ENCODE results near the gene EPHA1. TPM values are rescaled to one million over a fixed set of nuclear protein-coding genes. Genes with fewer than 3 reads are reported as not detected.

The EPHA1 gene
- total and polyA plus RNA-seq, 4 donors, result 10.3 to 21.0 (median 11.3) TPM

- WGBS, result 3% methylated on average over 112 of the region's 112 CpGs
- H3K36me3 ChIP-seq (ENCODE audit: control insufficient read depth in 4 of 4, insufficient read depth in 3 of 4, low read depth in 1 of 4, low read length in 3 of 4), result no peaks in the 10 kb centered on the region
- H3K9me3 ChIP-seq (ENCODE audit: control insufficient read depth in 4 of 4, low read length in 3 of 4), result no peaks in the 10 kb centered on the region
- TF ChIP-seq GABPA (IDR thresholded peaks at IDR 0.05 in 1 of 2, conservative IDR thresholded peaks at IDR 0.05 in 1 of 2) (no peak), SP1 (IDR thresholded peaks at IDR 0.05) (no peak), FOXA1 (IDR thresholded peaks at IDR 0.05) (no peak), HNF4G (IDR thresholded peaks at IDR 0.05) (no peak), MAX (IDR thresholded peaks at IDR 0.05) (no peak)
- H3K27me3 ChIP-seq (ENCODE audit: control insufficient read depth in 4 of 4, insufficient read depth in 4 of 4, low read length in 3 of 4), result peaks cover 0 to 6% (median 2%) of the 10 kb centered on the region in 4 donors
- no peak within 1 kb of the TSS for H3K9ac ChIP-seq (ENCODE audit: low read depth in 1 of 2, low read length in 2 of 2)
- no peak for DNase-seq (ENCODE audit: low spot score)
- H3K27ac ChIP-seq (ENCODE audit: low read depth in 1 of 2, low read length in 2 of 2), result no peak within 1 kb of the TSS
- peaks cover 3 to 9% (median 7%) of the 10 kb centered on the region in 4 donors for H3K4me1 ChIP-seq (ENCODE audit: control insufficient read depth in 4 of 4, insufficient read depth in 4 of 4, low read length in 3 of 4)
- H3K4me3 ChIP-seq (ENCODE audit: low read depth in 1 of 3, low read length in 3 of 3), result peak within 1 kb of the TSS in 2 of 3 donors; percentile 47 to 64
These were observed 46.3 kb downstream of the EPHA1 start, which contains the start of gene FAM131B for GRCh38 chr7:143362131-143363015. Gene FAM131B (minus strand): TSS chr7:143362713. CDS start chr7:143362603, 110 bp downstream.

GRCh38 chr7:143361552-143362130 is 47.0 kb downstream of the EPHA1 start:
- Histone ChIP-seq H3K4me3 (ENCODE audit: low read depth in 1 of 3, low read length in 3 of 3) (peak overlapping the region in 1 of 3 donors; percentile 64), H3K27ac (ENCODE audit: low read depth in 1 of 2, low read length in 2 of 2) (no peak overlapping the region), H3K27me3 (ENCODE audit: control insufficient read depth in 4 of 4, insufficient read depth in 4 of 4, low read length in 3 of 4) (peaks cover 0 to 6% (median 2%) of the 10 kb centered on the region in 4 donors), H3K36me3 (ENCODE audit: control insufficient read depth in 4 of 4, insufficient read depth in 3 of 4, low read depth in 1 of 4, low read length in 3 of 4) (no peaks in the 10 kb centered on the region), H3K4me1 (ENCODE audit: control insufficient read depth in 4 of 4, insufficient read depth in 4 of 4, low read length in 3 of 4) (peaks cover 3 to 9% (median 7%) of the 10 kb centered on the region in 4 donors), H3K9me3 (ENCODE audit: control insufficient read depth in 4 of 4, low read length in 3 of 4) (no peaks in the 10 kb centered on the region), H3K9ac (ENCODE audit: low read depth in 1 of 2, low read length in 2 of 2) (no peak overlapping the region)
- WGBS, result 5% methylated on average over 46 of the region's 46 CpGs
- no peak for TF ChIP-seq FOXA2 (IDR thresholded peaks at IDR 0.05)
- TF ChIP-seq RAD21 (IDR thresholded peaks at IDR 0.05), result no peak
- no peak for TF ChIP-seq REST (IDR thresholded peaks at IDR 0.05)
- no peak for TF ChIP-seq HNF4A (conservative IDR thresholded peaks at IDR 0.05)
- no peak for TF ChIP-seq TAF1 (conservative IDR thresholded peaks at IDR 0.05)
- no peak for TF ChIP-seq JUND (IDR thresholded peaks at IDR 0.05)
- TF ChIP-seq NR2F2 (IDR thresholded peaks at IDR 0.05), result no peak
- no peak for TF ChIP-seq EGR1 (IDR thresholded peaks at IDR 0.05; ENCODE audit: low read depth in 2 of 2)
- TF ChIP-seq MAX (IDR thresholded peaks at IDR 0.05), result no peak
- no peak for TF ChIP-seq GABPA (IDR thresholded peaks at IDR 0.05 in 1 of 2, conservative IDR thresholded peaks at IDR 0.05 in 1 of 2)
- no peak for TF ChIP-seq RXRA (IDR thresholded peaks at IDR 0.05)
- TF ChIP-seq HNF4G (IDR thresholded peaks at IDR 0.05), result no peak
- TF ChIP-seq CTCF (IDR thresholded peaks at IDR 0.05; ENCODE audit: low read depth, low read length, missing input control), result no peak
- TF ChIP-seq FOXA1 (IDR thresholded peaks at IDR 0.05), result no peak
- TF ChIP-seq ZBTB33 (IDR thresholded peaks at IDR 0.05), result no peak
- no peak for TF ChIP-seq ATF3 (IDR thresholded peaks at IDR 0.05)
- no peak for DNase-seq (ENCODE audit: low spot score)
